Neutrophil (primary cell): ENCODE measurements around the gene PSMB7.

Experiments
- H3K27ac ChIP-seq: fragments of 200-600 bp; sonication (generic); 2 replicates; pipeline ENCODE4 v1.5.1; 2016; ENCODE audit warnings: mild to moderate bottlenecking, moderate library complexity
- H3K27me3 ChIP-seq: fragments of 200-600 bp; sonication (generic); 2 replicates; pipeline ENCODE4 v1.6.0; 2016; ENCODE audit warnings: mild to moderate bottlenecking
- H3K36me3 ChIP-seq: fragments of 200-600 bp; sonication (generic); 2 replicates; pipeline ENCODE4 v1.5.1; 2017
- H3K4me1 ChIP-seq, 2 experiments: fragments of 200-600 bp in 1 of 2; sonication (generic) in 1 of 2; 1 replicate in 1 of 2; 2 replicates in 1 of 2; pipeline versions ENCODE4 v1.5.1 to v1.6.1; 2013 to 2016; ENCODE audit warnings: low read depth in 1 of 2, low read length in 1 of 2, mild to moderate bottlenecking in 1 of 2, moderate library complexity in 1 of 2; ENCODE audit not compliant: control insufficient read depth in 1 of 2, insufficient read depth in 1 of 2
- H3K4me3 ChIP-seq, 2 experiments: fragments of 200-600 bp in 1 of 2; sonication (generic) in 1 of 2; 1 replicate in 1 of 2; 2 replicates in 1 of 2; pipeline ENCODE4 v1.5.1; 2013 to 2016; ENCODE audit warnings: low read depth in 1 of 2, low read length in 1 of 2, mild to moderate bottlenecking in 1 of 2, moderate library complexity in 1 of 2
- H3K9me3 ChIP-seq: fragments of 200-600 bp; sonication (generic); 2 replicates; pipeline ENCODE4 v1.5.1; 2016
- CTCF ChIP-seq: fragments of 200-600 bp; sonication (generic); IDR thresholded peaks from 2 replicates; pipeline ENCODE4 v1.5.1; 2016; ENCODE audit warnings: antibody characterized with exemption

The PSMB7 gene

GRCh38 chr9:124308606-124309491, 106.4 kb downstream of the PSMB7 start:
- H3K4me1 ChIP-seq, result peaks cover 13 to 17% of the 10 kb centered on the region in 2 experiments
- no peak for TF ChIP-seq CTCF
- no peaks in the 10 kb centered on the region for H3K27me3 ChIP-seq
- H3K9me3 ChIP-seq, result no peaks in the 10 kb centered on the region
- no peak overlapping the region for H3K4me3 ChIP-seq
- no peak overlapping the region for H3K27ac ChIP-seq
- H3K36me3 ChIP-seq, result peaks cover 75% of the 10 kb centered on the region

DNA sequence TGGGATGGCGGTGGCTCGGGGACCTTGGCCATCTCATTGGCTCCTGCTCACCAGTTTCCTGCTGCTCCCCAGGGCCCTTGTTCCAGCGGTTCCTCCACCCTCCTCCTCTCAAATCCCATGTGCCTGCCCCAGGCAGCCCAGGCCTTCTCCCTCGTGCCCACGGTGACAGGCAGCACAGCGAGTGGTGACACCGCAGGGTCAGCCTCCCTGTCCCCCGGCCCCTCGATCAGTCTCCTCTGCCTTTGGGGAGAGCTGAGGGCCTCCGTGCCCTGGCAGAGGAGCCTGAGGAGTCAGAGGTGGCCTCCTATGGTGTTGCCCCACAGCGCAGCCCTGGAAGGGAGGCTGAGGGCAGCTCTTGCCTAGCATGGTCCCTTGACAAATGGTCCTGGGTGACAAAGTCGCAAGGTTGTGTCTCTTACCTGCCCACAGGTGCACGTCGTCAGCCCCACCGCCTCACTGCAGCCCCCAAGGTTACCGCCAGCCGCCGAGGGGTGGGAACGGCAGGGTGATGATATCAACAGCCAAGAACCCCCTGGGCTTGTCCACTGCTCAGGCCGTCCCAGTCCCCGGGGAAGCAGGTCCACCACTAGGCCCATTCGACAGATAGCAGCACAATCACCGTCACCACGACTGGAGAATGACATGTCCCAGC, 107.7 kb downstream of the PSMB7 start:
- peaks cover 75% of the 10 kb centered on the region for H3K36me3 ChIP-seq
- H3K4me1 ChIP-seq, result peaks cover 13 to 17% of the 10 kb centered on the region in 2 experiments
- no peak for TF ChIP-seq CTCF
- H3K4me3 ChIP-seq, result no peak overlapping the region
- H3K9me3 ChIP-seq, result no peaks in the 10 kb centered on the region
- H3K27ac ChIP-seq, result peak overlapping the region; percentile 80
- no peaks in the 10 kb centered on the region for H3K27me3 ChIP-seq

- peaks cover 79% of the 10 kb centered on the region for H3K36me3 ChIP-seq
- no peaks in the 10 kb centered on the region for H3K9me3 ChIP-seq
- H3K4me1 ChIP-seq, result peaks cover 13 to 17% of the 10 kb centered on the region in 2 experiments
- peak overlapping the region; percentile 80 for H3K27ac ChIP-seq
- no peaks in the 10 kb centered on the region for H3K27me3 ChIP-seq
- no peak overlapping the region for H3K4me3 ChIP-seq
- no peak for TF ChIP-seq CTCF
These were observed 109.0 kb downstream of the PSMB7 start for GRCh38 chr9:124306098-124306735.

DNA sequence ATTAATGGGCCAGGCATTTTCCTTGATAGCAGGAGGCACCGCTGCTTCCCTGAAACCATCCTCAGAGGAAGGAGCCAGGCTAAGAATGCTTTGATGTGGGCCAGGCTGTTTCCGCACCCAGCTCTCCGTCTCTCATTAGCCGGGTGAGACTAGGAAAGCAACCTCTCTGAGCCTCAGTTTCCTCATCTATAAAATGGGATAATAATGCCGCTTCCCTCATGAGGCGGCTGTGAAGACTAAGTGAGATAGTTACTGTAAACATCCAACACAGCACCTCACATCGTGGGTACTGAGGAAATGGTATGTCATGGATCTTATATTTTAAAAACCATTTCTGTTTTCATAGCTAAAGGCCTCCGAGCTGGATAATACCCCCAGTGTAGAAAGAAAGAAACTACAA, 111.0 kb downstream of the PSMB7 start:
- Histone ChIP-seq H3K27me3 (no peaks in the 10 kb centered on the region), H3K36me3 (peaks cover 65% of the 10 kb centered on the region)

More for the DNA sequence above, 111.0 kb downstream of the PSMB7 start:
- Histone ChIP-seq H3K4me1 (peaks cover 17 to 18% of the 10 kb centered on the region in 2 experiments), H3K4me3 (no peak overlapping the region), H3K9me3 (no peaks in the 10 kb centered on the region), H3K27ac (no peak overlapping the region)
- TF ChIP-seq CTCF, result no peak
